Aorta (tissue), 5 donors: ENCODE measurements around the gene PELI2. TPM values are rescaled to one million over a fixed set of nuclear protein-coding genes. Genes with fewer than 3 reads are reported as not detected.

Source experiments
- ATAC-seq: fragments of 200-7000 bp; cut with Tn5 transposase; one replicate; pipeline ENCODE4 v1.9.1; 2022; ENCODE audit warnings: moderate library complexity; ENCODE audit not compliant: low FRiP score
- DNase-seq, 2 donors: peaks; one replicate each; pipeline ENCODE4 v3.0.0-alpha.2; 2020
- H3K27ac ChIP-seq, 2 donors: one replicate each; pipeline ENCODE4 v1.5.1; 2013; ENCODE audit warnings: low read length in 2 of 2, mild to moderate bottlenecking in 2 of 2, moderate library complexity in 2 of 2, control low read depth in 1 of 2, inconsistent platforms in 1 of 2, low read depth in 1 of 2
- H3K27me3 ChIP-seq, 2 donors: one replicate each; pipeline ENCODE4 v1.6.1; 2013; ENCODE audit warnings: control low read depth in 1 of 2, low read length in 1 of 2, mild to moderate bottlenecking in 1 of 2, moderate library complexity in 1 of 2; ENCODE audit not compliant: insufficient read depth in 2 of 2, control insufficient read depth in 1 of 2
- H3K36me3 ChIP-seq, 2 donors: one replicate each; pipeline ENCODE4 v1.6.1; 2013; ENCODE audit warnings: control low read depth in 1 of 2, low read length in 1 of 2, mild to moderate bottlenecking in 1 of 2; ENCODE audit not compliant: insufficient read depth in 2 of 2, control insufficient read depth in 1 of 2
- H3K4me1 ChIP-seq, 2 donors: one replicate each; pipeline ENCODE4 v1.6.1; 2013; ENCODE audit warnings: low read length in 2 of 2, control low read depth in 1 of 2, mild to moderate bottlenecking in 1 of 2, moderate library complexity in 1 of 2; ENCODE audit not compliant: insufficient read depth in 2 of 2, control insufficient read depth in 1 of 2
- H3K4me3 ChIP-seq, 2 donors: one replicate each; pipeline ENCODE4 v1.5.1; 2013; ENCODE audit warnings: low read length in 2 of 2, control low read depth in 1 of 2, mild to moderate bottlenecking in 1 of 2
- H3K9me3 ChIP-seq: one replicate; pipeline ENCODE4 v1.6.1; 2013; ENCODE audit warnings: mild to moderate bottlenecking, low read length; ENCODE audit not compliant: control insufficient read depth
- WGBS, 2 donors: extraction: QIAGEN DNeasy Blood & Tissue Kit; methylation state at CpG; one replicate each; pipeline ENCODE4 v1.1.7; 2013; 5-methylcytosine and 5-hydroxymethylcytosine counted together
- intact Hi-C, 2 donors: fragments of 100-400 bp; cut with DNase I; formaldehyde crosslinking; loops; one replicate each; pipeline versions ENCODE4 v1.14.2 to v1.15.0; 2022
- polyA plus RNA-seq, 2 donors: library from polyadenylated mRNA; stranded (reverse); fragments of 200-250 nt; gene quantifications; one replicate each; pipeline ENCODE4 v1.2.3, GENCODE V29; 2013
- total RNA-seq, 2 donors: library from RNA; stranded (reverse); fragmentation: NEBNext Ultra II Directional; extraction: Animal tissue kit (Norgen Biotek cat#: 25700); gene quantifications; one replicate each; pipeline ENCODE4 v1.2.1, GENCODE V29; 2021
- donor health status: healthy with polysubstance abuse.
- donor health status: Bipolar disorder and iron deficiency.
- donor health status: DM: no; HTN: no; CAD: no.
- donor health status: DM: no; HTN: no; CAD: no.
- donor health status: DM: yes; HTN: yes; CAD: no.

The PELI2 gene
- total and polyA plus RNA-seq, 4 donors, result 3.6 to 22.8 (median 14.6) TPM

DNA sequence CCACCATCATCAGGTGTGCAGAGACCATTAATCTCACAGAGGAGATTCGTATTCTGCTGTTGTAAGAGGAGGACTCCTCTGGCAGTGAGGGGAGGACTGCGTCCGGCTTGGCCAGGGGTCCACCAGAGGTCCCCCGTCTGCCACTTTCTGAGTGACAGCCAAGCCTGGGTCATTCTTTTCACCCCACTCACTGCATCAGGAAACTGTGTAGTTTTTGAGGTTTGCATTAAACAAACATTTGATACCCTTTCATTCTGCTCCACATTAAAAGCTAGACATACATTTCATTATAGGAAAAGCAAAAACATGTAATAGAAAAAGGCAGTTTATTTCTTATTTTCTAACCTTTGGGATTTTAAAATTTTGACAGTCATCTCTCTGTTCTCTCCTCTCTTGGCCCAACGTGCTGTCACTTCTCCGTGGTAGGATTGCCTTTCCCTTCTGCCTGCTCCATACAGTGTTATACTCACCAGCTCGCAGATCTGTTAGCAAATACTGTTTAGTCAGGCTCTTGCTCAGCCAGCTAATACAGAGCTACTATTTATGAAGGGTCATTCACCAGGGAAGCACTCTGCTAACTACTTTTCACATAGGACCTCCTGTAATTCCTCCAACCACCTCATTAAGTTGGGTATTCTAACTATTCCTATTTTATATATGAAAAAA is 99.3 kb downstream of the PELI2 start:
- Histone ChIP-seq H3K4me3 (no peak overlapping the region), H3K27me3 (no peaks in the 10 kb centered on the region), H3K4me1 (peaks cover 12 to 17% of the 10 kb centered on the region in 2 donors), H3K9me3 (no peaks in the 10 kb centered on the region), H3K27ac (no peak overlapping the region), H3K36me3 (no peaks in the 10 kb centered on the region)
- no peak for ATAC-seq
- intact Hi-C loops, result no loop called here
- WGBS, 2 donors, result 35 to 61% methylated on average over 7 of the region's 7 CpGs
- DNase-seq, result no peak

DNA sequence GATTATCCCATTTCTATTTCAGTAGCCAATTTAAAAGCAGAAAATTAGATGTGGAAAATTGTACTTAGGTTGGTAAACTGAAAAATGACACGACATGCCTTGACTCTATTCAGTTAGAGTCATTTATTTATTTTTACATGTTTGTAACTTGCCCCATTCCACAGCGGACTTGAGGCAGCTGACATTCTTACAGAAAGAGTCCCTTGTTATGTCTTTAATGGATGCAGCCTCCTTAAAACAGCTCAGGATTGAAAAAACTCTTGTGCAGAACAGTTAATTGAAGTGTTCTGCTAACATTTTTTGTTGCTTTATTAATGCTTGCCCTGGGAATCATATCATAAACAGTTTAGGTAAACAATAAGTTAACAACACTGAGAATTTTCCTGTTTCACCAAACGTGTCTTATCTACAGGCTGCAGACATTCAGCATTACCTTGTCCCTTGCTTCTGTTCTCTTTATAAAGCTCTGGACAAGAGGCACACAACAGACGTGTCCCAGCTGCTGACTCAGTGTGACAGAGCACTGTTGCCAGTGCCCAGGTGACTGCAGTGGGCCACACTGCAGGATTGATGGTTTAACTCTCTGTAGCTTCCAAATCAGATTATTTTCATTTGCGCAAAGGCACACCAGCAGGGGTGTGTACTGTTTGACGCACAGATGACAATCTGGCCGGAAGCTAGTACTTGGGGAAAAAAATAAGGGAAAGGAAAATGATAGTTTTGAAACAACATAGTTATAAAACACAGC is 101.6 kb downstream of the PELI2 start:
- Histone ChIP-seq H3K4me3 (no peak overlapping the region), H3K27me3 (no peaks in the 10 kb centered on the region), H3K36me3 (no peaks in the 10 kb centered on the region), H3K9me3 (no peaks in the 10 kb centered on the region), H3K27ac (no peak overlapping the region), H3K4me1 (peaks cover 10 to 17% of the 10 kb centered on the region in 2 donors)
- ATAC-seq, result no peak
- intact Hi-C loops, result no loop called here
- 66 to 67% methylated on average over 7 of the region's 7 CpGs for WGBS, 2 donors
- no peak for DNase-seq

DNA sequence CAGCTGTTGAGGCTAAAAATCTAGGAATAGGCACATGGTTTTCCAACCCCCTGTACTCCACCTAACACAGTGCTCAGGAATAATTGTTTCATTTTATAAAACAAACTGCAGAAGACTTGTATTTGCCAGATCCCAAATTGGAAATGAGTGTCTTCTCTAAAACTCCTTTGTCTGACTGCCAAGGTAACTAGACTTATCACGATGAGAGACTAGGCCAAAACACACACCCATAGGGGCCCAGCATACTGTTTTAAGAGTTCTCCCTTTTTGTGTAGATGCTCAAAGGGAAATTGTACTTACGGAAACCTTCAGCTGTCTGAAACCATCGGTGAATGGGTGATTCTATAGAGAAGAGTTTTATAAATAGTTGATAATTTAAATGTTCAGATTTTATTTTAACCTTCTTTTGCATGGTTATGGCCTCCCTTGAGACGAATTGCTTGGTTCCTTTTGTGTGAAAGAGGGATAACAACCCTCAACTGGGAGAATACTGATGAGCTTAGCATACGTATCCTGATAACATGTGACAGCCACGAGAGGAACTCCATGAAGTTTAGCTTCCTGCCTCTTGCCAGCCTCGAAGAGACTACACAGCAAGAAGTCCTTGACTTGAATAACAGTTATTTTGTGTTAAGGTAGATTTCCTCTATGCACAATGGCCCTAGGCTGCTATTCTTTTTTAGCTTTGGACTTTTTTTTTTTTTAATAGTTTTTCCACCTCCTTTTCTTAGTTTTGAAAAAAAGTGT is 103.3 kb downstream of the PELI2 start:
- 67 to 71% methylated on average over 7 of the region's 7 CpGs for WGBS, 2 donors
- H3K27ac ChIP-seq, result no peak overlapping the region
- no peaks in the 10 kb centered on the region for H3K9me3 ChIP-seq
- H3K36me3 ChIP-seq, result no peaks in the 10 kb centered on the region
- H3K27me3 ChIP-seq, result no peaks in the 10 kb centered on the region
- H3K4me1 ChIP-seq, result peaks cover 9 to 12% of the 10 kb centered on the region in 2 donors
- ATAC-seq (no peak), DNase-seq (no peak)
- intact Hi-C loops, result no loop called here
- H3K4me3 ChIP-seq, result no peak overlapping the region

DNA sequence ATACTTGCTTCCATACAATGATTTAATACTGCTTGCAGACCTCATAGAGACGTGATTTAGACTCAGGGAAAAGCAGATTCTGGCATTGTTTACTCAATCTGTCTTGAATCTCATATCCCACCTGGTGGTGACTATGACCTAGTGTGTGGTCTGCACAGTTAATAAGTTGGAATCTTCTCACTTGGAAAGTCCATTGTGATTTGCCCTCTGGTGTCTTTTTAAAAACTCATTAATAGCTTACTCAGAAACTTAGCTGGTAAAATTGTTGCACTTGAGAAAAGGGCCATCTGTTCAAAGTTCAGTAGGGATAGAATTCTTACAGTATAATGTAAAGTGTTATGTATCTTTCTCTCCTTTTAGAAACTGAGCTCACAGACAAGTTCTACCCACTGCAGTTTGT is 106.0 kb downstream of the PELI2 start:
- intact Hi-C loops, result no loop called here
- Histone ChIP-seq H3K36me3 (no peaks in the 10 kb centered on the region), H3K4me3 (no peak overlapping the region), H3K27ac (no peak overlapping the region), H3K4me1 (peaks cover 7 to 9% of the 10 kb centered on the region in 2 donors), H3K27me3 (no peaks in the 10 kb centered on the region), H3K9me3 (no peaks in the 10 kb centered on the region)
- no peak for DNase-seq
- WGBS, 2 donors, result 90 to 92% methylated on average over 1 of the region's 1 CpG
- no peak for ATAC-seq

DNA sequence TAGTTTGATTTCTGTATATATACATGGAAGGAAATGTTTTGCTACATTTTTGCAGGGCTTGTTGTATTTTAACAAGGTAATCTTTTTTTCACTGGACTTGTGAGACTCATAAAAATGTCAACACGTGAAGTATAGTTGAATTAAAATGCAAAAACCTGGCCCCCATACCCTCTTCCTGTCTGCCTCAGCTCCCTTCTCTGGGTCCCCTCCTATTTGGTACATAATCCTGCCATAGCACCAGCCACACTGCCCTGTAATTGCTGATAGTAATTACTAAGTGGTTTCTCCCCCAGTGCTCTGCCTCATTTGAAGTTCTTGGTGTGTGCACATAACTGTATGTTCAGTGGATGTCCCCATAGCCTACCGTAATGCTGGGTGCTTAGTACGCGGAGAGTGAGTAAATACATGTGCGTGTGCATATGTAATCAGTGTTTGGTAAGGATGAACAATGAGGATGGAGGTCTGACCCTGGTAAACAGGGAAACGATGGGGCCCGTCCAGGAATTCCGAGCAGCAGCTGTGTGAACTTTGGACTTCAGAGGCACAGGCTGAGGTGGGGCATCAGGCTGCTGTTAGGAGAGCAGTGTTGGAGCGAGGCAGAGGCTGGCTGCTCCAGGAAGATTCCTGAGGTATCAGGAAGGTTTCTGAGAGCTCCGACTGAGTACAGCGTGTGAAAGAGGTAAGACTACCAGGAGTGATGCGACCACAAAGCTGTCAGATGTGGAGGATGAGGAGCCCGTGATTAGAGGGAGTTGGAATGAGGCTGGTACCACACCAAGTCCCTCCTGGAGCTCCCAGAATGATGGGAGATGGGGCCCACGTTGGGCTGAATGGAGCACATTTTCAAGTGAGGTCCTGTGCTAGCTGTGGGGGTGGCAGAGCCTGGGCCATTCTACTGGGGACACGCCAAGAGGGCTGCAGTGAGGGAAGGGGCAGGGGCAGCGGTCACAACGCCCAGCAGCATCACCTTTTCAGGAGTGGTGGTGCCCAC is 106.8 kb downstream of the PELI2 start:
- ATAC-seq, result no peak
- 86 to 89% methylated on average over 17 of the region's 17 CpGs for WGBS, 2 donors
- H3K4me3 ChIP-seq, result no peak overlapping the region
- H3K4me1 ChIP-seq, result peaks cover 5 to 7% of the 10 kb centered on the region in 2 donors
- DNase-seq, result no peak
- no peaks in the 10 kb centered on the region for H3K36me3 ChIP-seq
- H3K9me3 ChIP-seq, result no peaks in the 10 kb centered on the region
- H3K27me3 ChIP-seq, result no peaks in the 10 kb centered on the region
- intact Hi-C loops, result no loop called here
- no peak overlapping the region for H3K27ac ChIP-seq

DNA sequence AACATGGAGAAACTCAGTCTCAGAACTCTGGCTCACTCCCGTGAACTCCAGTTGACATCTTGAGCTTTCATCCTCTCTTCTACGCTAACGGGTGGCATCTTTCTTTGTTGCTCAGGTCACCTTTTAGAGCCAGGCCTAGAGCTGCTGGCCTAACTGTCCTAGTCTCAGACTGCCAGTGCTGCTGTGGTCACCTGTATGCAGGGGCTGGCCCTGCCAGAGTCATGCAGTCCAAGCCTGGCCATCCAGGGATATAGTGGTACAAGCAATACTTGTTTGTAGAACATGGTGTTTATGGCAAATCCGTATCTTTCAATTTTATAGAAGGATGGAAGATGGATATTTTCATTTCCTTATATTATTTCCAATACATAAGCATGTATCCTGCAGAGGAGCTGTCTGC is 117.2 kb downstream of the PELI2 start:
- H3K36me3 ChIP-seq, result no peaks in the 10 kb centered on the region
- H3K27me3 ChIP-seq, result no peaks in the 10 kb centered on the region
- no peak overlapping the region for H3K4me3 ChIP-seq
- H3K27ac ChIP-seq, result no peak overlapping the region
- intact Hi-C loops, result no loop called here
- WGBS, 2 donors, result 68 to 76% methylated on average over 4 of the region's 4 CpGs
- ATAC-seq (no peak), DNase-seq (no peak)
- peaks cover 0 to 4% of the 10 kb centered on the region in 2 donors for H3K4me1 ChIP-seq
- no peaks in the 10 kb centered on the region for H3K9me3 ChIP-seq

DNA sequence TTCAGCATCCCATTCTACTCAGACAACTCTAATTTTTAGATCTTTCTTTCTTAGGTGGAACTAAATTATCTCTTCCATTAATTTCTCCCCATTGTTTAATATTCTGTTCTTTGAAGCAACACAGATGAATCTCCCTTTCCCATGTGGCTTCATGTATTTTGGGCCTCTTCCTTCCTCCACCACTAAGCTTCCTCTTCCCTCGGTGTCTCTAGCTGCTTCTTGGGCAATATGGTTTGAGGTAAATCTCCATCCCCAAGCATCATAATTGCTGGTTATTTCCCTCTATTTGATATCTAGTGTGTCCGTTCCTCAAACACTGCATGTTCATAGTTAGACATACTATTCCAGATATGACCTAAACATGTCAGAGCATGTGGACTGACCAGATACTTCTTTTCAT is 119.2 kb downstream of the PELI2 start:
- no peak overlapping the region for H3K4me3 ChIP-seq
- no peaks in the 10 kb centered on the region for H3K36me3 ChIP-seq
- ATAC-seq, result no peak
- H3K27ac ChIP-seq, result no peak overlapping the region
- DNase-seq, result no peak
- intact Hi-C loops, result no loop called here
- no peaks in the 10 kb centered on the region for H3K27me3 ChIP-seq
- 45 to 59% methylated on average over 2 of the region's 2 CpGs for WGBS, 2 donors
- H3K4me1 ChIP-seq, result peaks cover 0 to 4% of the 10 kb centered on the region in 2 donors
- no peaks in the 10 kb centered on the region for H3K9me3 ChIP-seq

DNA sequence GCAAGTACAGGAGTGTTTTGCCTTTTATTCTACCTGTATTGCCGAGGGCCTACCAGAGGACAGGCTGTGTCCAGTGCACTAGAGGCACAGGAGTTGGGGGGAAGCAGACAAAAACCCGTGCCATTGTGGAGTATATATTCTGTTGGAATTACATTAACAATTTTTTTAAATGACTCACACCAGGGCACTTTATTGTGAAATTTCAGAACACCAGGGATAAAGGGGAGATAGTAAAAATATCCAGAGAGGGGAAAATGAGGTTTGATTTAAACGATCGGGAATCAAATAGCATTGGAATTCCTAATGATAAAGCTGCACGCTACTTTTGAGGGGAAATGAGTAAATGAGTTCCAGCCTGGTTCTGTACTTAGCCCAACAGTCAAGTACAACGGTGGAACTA is 123.2 kb downstream of the PELI2 start:
- no peaks in the 10 kb centered on the region for H3K27me3 ChIP-seq
- H3K36me3 ChIP-seq, result no peaks in the 10 kb centered on the region
- intact Hi-C loops, result no loop called here
- peaks cover 0 to 2% of the 10 kb centered on the region in 2 donors for H3K4me1 ChIP-seq
- H3K9me3 ChIP-seq, result no peaks in the 10 kb centered on the region
- H3K4me3 ChIP-seq, result no peak overlapping the region
- 93 to 96% methylated on average over 6 of the region's 6 CpGs for WGBS, 2 donors
- H3K27ac ChIP-seq, result no peak overlapping the region
- no peak for DNase-seq
- no peak for ATAC-seq
